IMR-90 (cell line): ENCODE results near the gene POLE4. TPM values are rescaled to one million over a fixed set of nuclear protein-coding genes. Genes with fewer than 3 reads are reported as not detected.
A peak's percentile ranks its signal among the peaks of the same experiment; 100 is the strongest.

Experiments
- ATAC-seq: fragments of 200-7000 bp; cut with Tn5 transposase; 2 replicates; pipeline ENCODE4 v1.9.1; 2020; ENCODE audit warnings: low read depth, mild to moderate bottlenecking, moderate library complexity
- Bru-seq: library from RNA; stranded (reverse); fragments of 400-500 nt; gene quantifications from one replicate; lab custom pipeline; 2021; lab: Mats Ljungman, UMichigan
- BruChase-seq, 2 experiments: library from RNA; stranded (reverse); fragments of 400-500 nt; gene quantifications; one replicate each; lab custom pipeline; 2021; lab: Mats Ljungman, UMichigan
- BruUV-seq: library from RNA; stranded (reverse); fragments of 400-500 nt; replicated peaks from 2 replicates; lab custom pipeline; 2021; lab: Mats Ljungman, UMichigan
- CTCF ChIA-PET: fragments of 300-600 bp; formaldehyde crosslinking; extraction: SDS; loops from one replicate; lab custom pipeline; 2021; ENCODE audit warnings: antibody characterized with exemption; lab: Yijun Ruan, JAX
- POLR2A ChIA-PET: fragments of 300-600 bp; sonication (Branson Sonifier 250); formaldehyde crosslinking; loops from one replicate; lab custom pipeline; 2022; ENCODE audit warnings: antibody characterized with exemption; ENCODE audit not compliant: unreplicated experiment; lab: Charles Lee
- DNase-seq: peaks from one replicate; pipeline ENCODE4 v3.0.0; 2013
- H2AFZ ChIP-seq: replicated peaks from 2 replicates; pipeline ENCODE3; 2013; ENCODE audit warnings: low read length, mild to moderate bottlenecking; ENCODE audit not compliant: poor library complexity
- H2AK5ac ChIP-seq: 2 replicates; pipeline ENCODE4 v1.6.1; 2013; ENCODE audit warnings: low read depth, low read length, inconsistent platforms
- H2AK9ac ChIP-seq: replicated peaks from 2 replicates; pipeline ENCODE3; 2013; ENCODE audit warnings: mild to moderate bottlenecking, low read depth, low read length, moderate library complexity; ENCODE audit not compliant: poor library complexity
- H2BK120ac ChIP-seq: 2 replicates; pipeline ENCODE4 v1.6.1; 2013; ENCODE audit warnings: low read depth, low read length, inconsistent platforms
- H2BK15ac ChIP-seq: 3 replicates; pipeline ENCODE4 v1.6.1; 2013; ENCODE audit warnings: low read depth, low read length, inconsistent platforms
- H2BK20ac ChIP-seq: 2 replicates; pipeline ENCODE4 v1.6.1; 2013; ENCODE audit warnings: low read depth, mild to moderate bottlenecking, inconsistent platforms, low read length, moderate library complexity
- H2BK5ac ChIP-seq: 2 replicates; pipeline ENCODE4 v1.6.1; 2013; ENCODE audit warnings: mild to moderate bottlenecking, low read depth, low read length, inconsistent platforms; ENCODE audit not compliant: poor library complexity, severe bottlenecking
- H3K14ac ChIP-seq: replicated peaks from 2 replicates; pipeline ENCODE4 v1.6.1; 2013; ENCODE audit warnings: low read depth, low read length, inconsistent platforms
- H3K18ac ChIP-seq: 2 replicates; pipeline ENCODE4 v1.6.1; 2013; ENCODE audit warnings: low read depth, low read length, control low read depth
- H3K23ac ChIP-seq: 2 replicates; pipeline ENCODE4 v1.6.1; 2013; ENCODE audit warnings: low read depth, low read length, inconsistent platforms
- H3K27ac ChIP-seq: 2 replicates; pipeline ENCODE4 v1.5.1; 2013; ENCODE audit warnings: mild to moderate bottlenecking, control low read depth, low read length; ENCODE audit not compliant: insufficient read depth
- H3K27me3 ChIP-seq: 2 replicates; pipeline ENCODE4 v1.6.1; 2013; ENCODE audit warnings: low read length; ENCODE audit not compliant: control insufficient read depth, insufficient read depth
- H3K36me3 ChIP-seq: 2 replicates; pipeline ENCODE4 v1.6.1; 2013; ENCODE audit warnings: low read length, mixed read lengths; ENCODE audit not compliant: control insufficient read depth, insufficient read depth
- H3K4ac ChIP-seq: 2 replicates; pipeline ENCODE4 v1.6.1; 2013; ENCODE audit warnings: low read depth, low read length, inconsistent platforms
- H3K4me1 ChIP-seq: 2 replicates; pipeline ENCODE4 v1.6.1; 2013; ENCODE audit warnings: low read length, mixed read lengths; ENCODE audit not compliant: control insufficient read depth, insufficient read depth
- H3K4me2 ChIP-seq: 2 replicates; pipeline ENCODE4 v1.6.1; 2013; ENCODE audit warnings: low read depth, mild to moderate bottlenecking, control low read depth, low read length, moderate library complexity
- H3K4me3 ChIP-seq: 2 replicates; pipeline ENCODE4 v1.5.1; 2013; ENCODE audit warnings: low read depth, mild to moderate bottlenecking, control low read depth, low read length, moderate library complexity; ENCODE audit not compliant: insufficient read depth
- H3K56ac ChIP-seq: 2 replicates; pipeline ENCODE4 v1.6.1; 2013; ENCODE audit warnings: low read length, inconsistent platforms; ENCODE audit not compliant: insufficient read depth; ENCODE audit errors: extremely low read depth
- H3K79me1 ChIP-seq, 2 experiments: 2 replicates each; pipeline ENCODE4 v1.6.1; 2013; ENCODE audit warnings: low read length in 2 of 2, inconsistent platforms in 1 of 2, low read depth in 1 of 2
- H3K9ac ChIP-seq: 2 replicates; pipeline ENCODE4 v1.6.1; 2013; ENCODE audit warnings: low read depth, low read length, control low read depth
- H3K9me1 ChIP-seq: 2 replicates; pipeline ENCODE4 v1.6.1; 2013; ENCODE audit warnings: low read length, inconsistent platforms; ENCODE audit not compliant: insufficient read depth
- H3K9me3 ChIP-seq: 2 replicates; pipeline ENCODE4 v1.6.1; 2013; ENCODE audit warnings: low read length; ENCODE audit not compliant: control insufficient read depth, insufficient read depth
- H4K20me1 ChIP-seq: 2 replicates; pipeline ENCODE4 v1.6.1; 2013; ENCODE audit warnings: low read length, inconsistent platforms; ENCODE audit not compliant: insufficient read depth
- H4K5ac ChIP-seq: 2 replicates; pipeline ENCODE4 v1.6.1; 2013; ENCODE audit warnings: mild to moderate bottlenecking, low read depth, low read length, control low read depth
- H4K8ac ChIP-seq, 2 experiments: 2 replicates each; pipeline ENCODE4 v1.6.1; 2013; ENCODE audit warnings: low read depth in 2 of 2, low read length in 2 of 2, control low read depth in 1 of 2, inconsistent platforms in 1 of 2
- H4K91ac ChIP-seq: 2 replicates; pipeline ENCODE4 v1.6.1; 2013; ENCODE audit warnings: low read depth, low read length, inconsistent platforms; ENCODE audit not compliant: insufficient read depth
- BHLHE40 ChIP-seq: fragments of 150-350 bp; IDR thresholded peaks from 2 replicates; pipeline ENCODE4 v1.6.1; 2016; ENCODE audit warnings: mild to moderate bottlenecking, low read depth, low read length
- CEBPB ChIP-seq: IDR thresholded peaks from 2 replicates; pipeline ENCODE4 v1.6.1; 2012; ENCODE audit warnings: low read depth, low read length, improper control_type of control experiment
- CHD1 ChIP-seq: IDR thresholded peaks from 2 replicates; pipeline ENCODE4 v1.6.1; 2012; ENCODE audit warnings: low read depth, low read length, improper control_type of control experiment
- CTCF ChIP-seq: conservative IDR thresholded peaks from 2 replicates; pipeline ENCODE4 v1.5.1; 2012; ENCODE audit warnings: mild to moderate bottlenecking, low read depth, low read length, improper control_type of control experiment
- ELK1 ChIP-seq: fragments of 150-350 bp; IDR thresholded peaks from 2 replicates; pipeline ENCODE4 v1.6.1; 2016; ENCODE audit warnings: low read depth, mild to moderate bottlenecking, low read length, moderate library complexity, borderline replicate concordance
- FOS ChIP-seq: fragments of 150-350 bp; IDR thresholded peaks from 2 replicates; pipeline ENCODE4 v1.6.1; 2016; ENCODE audit warnings: low read depth, low read length
- MXI1 ChIP-seq: IDR thresholded peaks from 2 replicates; pipeline ENCODE4 v1.6.1; 2012; ENCODE audit warnings: low read depth, mild to moderate bottlenecking, low read length, moderate library complexity, borderline replicate concordance
- NFE2L2 ChIP-seq: fragments of 150-350 bp; IDR thresholded peaks from 2 replicates; pipeline ENCODE4 v1.6.1; 2016; ENCODE audit warnings: low read depth, mild to moderate bottlenecking, low read length
- POLR2A ChIP-seq: IDR thresholded peaks from 2 replicates; pipeline ENCODE4 v1.6.1; 2012; ENCODE audit warnings: mild to moderate bottlenecking, low read depth, low read length
- RAD21 ChIP-seq: IDR thresholded peaks from 2 replicates; pipeline ENCODE4 v1.6.1; 2012; ENCODE audit warnings: low read length, improper control_type of control experiment
- RCOR1 ChIP-seq: IDR thresholded peaks from 2 replicates; pipeline ENCODE4 v1.6.1; 2012; ENCODE audit warnings: mild to moderate bottlenecking, low read length, improper control_type of control experiment; ENCODE audit not compliant: insufficient replicate concordance
- RFX5 ChIP-seq: IDR thresholded peaks from 2 replicates; pipeline ENCODE4 v1.8.0; 2012; ENCODE audit warnings: low read depth, mild to moderate bottlenecking, low read length, moderate library complexity
- SMC3 ChIP-seq: fragments of 150-350 bp; IDR thresholded peaks from 2 replicates; pipeline ENCODE4 v1.6.1; 2016; ENCODE audit warnings: low read depth, mild to moderate bottlenecking, antibody characterized with exemption, low read length, moderate library complexity
- WGBS, 2 experiments: methylation state at CpG; one replicate each; pipeline versions ENCODE4 v1.1.5 to v1.1.7; 2013; ENCODE audit warnings: missing lambda C conversion rate in 2 of 2; ENCODE audit not compliant: insufficient read length in 1 of 2; ENCODE audit errors: extremely low coverage in 2 of 2; 5-methylcytosine and 5-hydroxymethylcytosine counted together
- dilution Hi-C: fragments of 300-500 bp; cut with HindIII; formaldehyde crosslinking; loops from one replicate; pipeline ENCODE4 v1.14.3; 2018; ENCODE audit warnings: low sequenced_read_pairs; ENCODE audit not compliant: unreplicated experiment
- in situ Hi-C: fragments of 300-500 bp; cut with MboI; formaldehyde crosslinking; loops from 3 replicates; pipeline ENCODE4 v1.14.3; 2019; ENCODE audit warnings: low sequenced_read_pairs, inconsistent platforms, mixed read lengths
- intact Hi-C: fragments of 100-400 bp; cut with micrococcal nuclease; formaldehyde crosslinking; loops from 2 replicates; pipeline ENCODE4 v1.10.0; 2022
- long read RNA-seq: library from polyadenylated mRNA; unstranded; transcript quantifications from one replicate; pipeline ENCODE4 v2.0.0, GENCODE V29; 2021; ENCODE audit not compliant: unreplicated experiment
- polyA plus RNA-seq, 3 experiments: library from polyadenylated mRNA; depleted of rRNA; stranded (reverse); fragments of >200 nt; gene quantifications; 2 replicates each; pipeline ENCODE4 v1.2.3, GENCODE V29; 2012; ENCODE audit warnings: low replicate concordance in 1 of 3
- total RNA-seq: library from RNA; depleted of rRNA; stranded (reverse); fragments of >200 nt; gene quantifications from 2 replicates; pipeline ENCODE4 v1.2.3, GENCODE V29; 2012; rRNA removed

The POLE4 gene
- 9.0 and 16.7 TPM in 2 replicates for total RNA-seq
- polyA plus RNA-seq (2012; rRNA removed): 23.9 and 31.2 TPM in 2 replicates
- 30.6 and 56.2 TPM in 2 replicates for polyA plus RNA-seq (2012; cell fraction: cytosol; rRNA removed)
- 8.1 and 15.7 TPM in 2 replicates for polyA plus RNA-seq (2012; cell fraction: nucleus; rRNA removed; ENCODE audit: low replicate concordance)
- Bru-seq, nascent RNA: percentile 72 among the genes with signal in this experiment
- percentile 60 among the genes with signal in this experiment for BruChase-seq, experiment 1, labeled RNA remaining after a 6-hour chase
- BruChase-seq, experiment 2, labeled RNA remaining after a 2-hour chase: percentile 79 among the genes with signal in this experiment
- long read RNA-seq, transcript POLE4-205 (4 exons, 1,248 nt): major isoform, 26 of 27 reads
- long read RNA-seq, partial matches to known transcripts: 1 of 27 reads
- long read RNA-seq, other reads (novel, unspliced or antisense): 0 of 27 reads

GRCh38 chr2:74958274-74959105 lies at the start of gene POLE4:
TSS of gene POLE4 (plus strand) at chr2:74958643. CDS start at chr2:74958680, 37 bp downstream.
- Histone ChIP-seq H2BK120ac (peak within 1 kb of the TSS; percentile 95), H2BK20ac (peak within 1 kb of the TSS; percentile 62), H3K4me1 (peaks cover 2% of the 10 kb centered on the region), H3K14ac (peak within 1 kb of the TSS; percentile 98), H3K23ac (peak within 1 kb of the TSS; percentile 82), H2AFZ (peak within 1 kb of the TSS; percentile 100), H2AK5ac (peak within 1 kb of the TSS; percentile 89), H2BK15ac (peak within 1 kb of the TSS; percentile 82; the same call in 1 of the 3 replicates), H3K56ac (peak within 1 kb of the TSS; percentile 77), H2BK5ac (peak within 1 kb of the TSS; percentile 98), H4K91ac (peak within 1 kb of the TSS; percentile 97), H2AK9ac (peak within 1 kb of the TSS; percentile 94), H3K9me1 (0 out of 2 replicates have a peak, but pooled peaks cover 4% of the 10 kb centered on the region), H4K8ac (peak within 1 kb of the TSS; percentile 74 to 99), H3K9ac (peak within 1 kb of the TSS; percentile 98), H3K18ac (peak within 1 kb of the TSS; percentile 99), H3K9me3 (peaks cover 2% of the 10 kb centered on the region; the same call in 1 of the 2 replicates), H3K4me2 (peak within 1 kb of the TSS; percentile 85), H4K20me1 (no peaks in the 10 kb centered on the region), H3K4ac (peak within 1 kb of the TSS; percentile 94), H3K27me3 (no peaks in the 10 kb centered on the region), H3K27ac (peak within 1 kb of the TSS; percentile 99), H3K36me3 (no peaks in the 10 kb centered on the region), H3K4me3 (peak within 1 kb of the TSS; percentile 99), H4K5ac (peak within 1 kb of the TSS; percentile 99), H3K79me1 (peaks cover 16 to 29% of the 10 kb centered on the region in 2 experiments; a peak in 3 of 4 replicates)
- DNase-seq (peak; percentile 78), ATAC-seq (peak; percentile 99)
- CTCF ChIA-PET: no interaction called here
- POLR2A ChIA-PET: no interaction called here
- dilution Hi-C loops: no loop called here
- in situ Hi-C loops: no loop called here
- intact Hi-C loops: no loop called here
- no TSS peak for BruUV-seq
- WGBS, 2 experiments: 3% methylated on average over 6 of the region's 81 CpGs; no CpG with 5 or more reads in 1 of the 2 experiments
- TF ChIP-seq RFX5: no peak
- TF ChIP-seq RAD21: no peak
- TF ChIP-seq POLR2A: peak; percentile 83
- no peak for TF ChIP-seq CHD1
- TF ChIP-seq CEBPB: no peak
- TF ChIP-seq CTCF: no peak
- TF ChIP-seq RCOR1: no peak
- peak; percentile 89; the same call in 1 of the 2 replicates for TF ChIP-seq BHLHE40
- TF ChIP-seq SMC3: no peak
- peak; percentile 44; the same call in 1 of the 2 replicates for TF ChIP-seq MXI1
- TF ChIP-seq FOS: no peak
- no peak for TF ChIP-seq ELK1
- no peak for TF ChIP-seq NFE2L2
